GM10248 (cell line): ENCODE data around the gene SPPL2A.

Source experiments
- CTCF ChIA-PET: fragments of 300-600 bp; sonication (Branson Sonifier 250); formaldehyde crosslinking; extraction: SDS; loops from one replicate; lab custom pipeline; 2021; ENCODE audit warnings: antibody characterized with exemption; lab: Yijun Ruan, JAX
- POLR2A ChIA-PET: fragments of 350-650 bp; sonication (Branson Sonifier 250); formaldehyde crosslinking; extraction: SDS; loops from one replicate; lab custom pipeline; 2020; ENCODE audit warnings: antibody characterized with exemption; lab: Yijun Ruan, JAX
- DNase-seq: peaks from one replicate; pipeline ENCODE4 v3.0.0; 2012; ENCODE audit errors: extremely low spot score
- TF ChIP-seq, protein P1 (sequence below): IDR thresholded peaks from 2 replicates; pipeline ENCODE4 v1.5.1; 2012; ENCODE audit warnings: mild to moderate bottlenecking, low read depth; ENCODE audit errors: extremely low read depth, missing control alignments, control extremely low read depth

The SPPL2A gene

DNA sequence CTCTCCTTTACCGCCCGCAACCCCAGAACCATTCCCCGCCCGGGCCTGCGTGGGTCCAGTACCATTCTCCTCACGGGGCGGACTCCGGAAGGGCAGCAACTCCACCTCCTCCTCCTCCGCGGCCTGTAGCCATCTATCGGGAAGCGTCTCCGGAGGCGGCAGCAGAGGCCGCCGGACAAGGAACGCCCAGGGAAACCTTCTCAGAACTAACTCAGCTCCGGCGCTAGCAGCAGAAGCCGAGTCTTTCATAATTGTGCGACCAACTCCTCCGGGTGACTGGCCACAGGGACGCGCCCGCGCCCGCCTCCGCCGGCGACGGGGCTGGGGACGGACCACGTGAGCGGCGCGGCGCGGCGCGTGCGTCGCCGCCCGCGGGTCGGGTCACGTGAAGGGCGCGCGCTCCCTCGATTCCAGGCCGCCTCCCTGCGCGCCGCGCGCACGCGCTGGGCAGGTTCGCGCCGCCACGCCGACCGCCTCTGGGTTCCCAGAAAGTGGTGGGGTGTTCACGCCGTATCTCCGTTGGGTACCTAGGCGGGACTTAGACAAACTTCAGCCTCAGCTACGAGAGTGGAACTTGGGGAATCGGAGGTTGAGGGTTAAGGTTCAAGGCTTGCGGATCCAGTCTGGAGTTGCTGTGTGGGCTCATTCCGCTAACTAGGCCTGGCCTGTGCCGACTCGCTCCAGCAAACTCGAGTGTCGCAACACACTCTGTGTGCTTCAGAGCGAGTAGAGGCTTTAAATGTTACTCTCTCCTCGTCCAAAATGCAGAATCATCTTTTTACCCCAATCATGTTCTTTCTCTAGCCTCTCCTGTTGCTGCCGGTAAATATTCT lies 78.8 kb downstream of the SPPL2A start, which contains the start of gene TRPM7:
TSS of gene TRPM7 (minus strand) at position 329 of the 833 bp plus-strand sequence. CDS start at position 65, 264 bp downstream.
- POLR2A ChIA-PET, result interaction anchor here (1.1 kb wide), 1 partner anchor 331 kb away, joined by 3 read pairs; the partner anchor contains the start of gene GABPB1
- CTCF ChIA-PET, result interaction anchor here (3.3 kb wide), 1 partner anchor 12 kb away, joined by 16 read pairs; no protein-coding TSS in a partner anchor
- peak; percentile 92 for DNase-seq
- TF ChIP-seq, protein P1, sequence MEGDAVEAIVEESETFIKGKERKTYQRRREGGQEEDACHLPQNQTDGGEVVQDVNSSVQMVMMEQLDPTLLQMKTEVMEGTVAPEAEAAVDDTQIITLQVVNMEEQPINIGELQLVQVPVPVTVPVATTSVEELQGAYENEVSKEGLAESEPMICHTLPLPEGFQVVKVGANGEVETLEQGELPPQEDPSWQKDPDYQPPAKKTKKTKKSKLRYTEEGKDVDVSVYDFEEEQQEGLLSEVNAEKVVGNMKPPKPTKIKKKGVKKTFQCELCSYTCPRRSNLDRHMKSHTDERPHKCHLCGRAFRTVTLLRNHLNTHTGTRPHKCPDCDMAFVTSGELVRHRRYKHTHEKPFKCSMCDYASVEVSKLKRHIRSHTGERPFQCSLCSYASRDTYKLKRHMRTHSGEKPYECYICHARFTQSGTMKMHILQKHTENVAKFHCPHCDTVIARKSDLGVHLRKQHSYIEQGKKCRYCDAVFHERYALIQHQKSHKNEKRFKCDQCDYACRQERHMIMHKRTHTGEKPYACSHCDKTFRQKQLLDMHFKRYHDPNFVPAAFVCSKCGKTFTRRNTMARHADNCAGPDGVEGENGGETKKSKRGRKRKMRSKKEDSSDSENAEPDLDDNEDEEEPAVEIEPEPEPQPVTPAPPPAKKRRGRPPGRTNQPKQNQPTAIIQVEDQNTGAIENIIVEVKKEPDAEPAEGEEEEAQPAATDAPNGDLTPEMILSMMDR, result no peak

DNA sequence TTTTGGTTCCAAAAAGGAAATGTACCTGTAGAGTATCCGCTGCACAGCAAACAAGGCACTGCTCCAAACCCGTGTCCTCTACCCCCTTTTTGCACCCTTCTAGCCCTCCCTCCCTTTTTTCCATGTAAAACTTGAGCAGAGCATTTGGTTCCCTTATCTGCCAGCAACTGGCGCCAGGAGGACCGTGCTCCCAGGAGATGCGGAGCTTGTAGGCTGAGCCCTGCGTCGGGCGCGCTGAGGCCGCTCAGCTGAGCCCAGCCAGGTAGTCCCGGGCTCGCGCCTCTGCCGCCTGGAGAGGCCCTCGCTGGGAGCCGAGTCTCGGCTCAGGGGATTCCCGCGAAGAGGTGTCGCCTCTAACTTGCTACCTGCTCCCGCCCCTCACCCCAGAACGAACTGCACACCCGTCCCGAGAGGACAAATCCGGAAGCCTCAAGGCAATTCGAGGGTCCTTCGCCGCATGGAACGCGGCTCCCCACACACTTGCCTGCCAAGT lies 79.5 kb downstream of the SPPL2A start:
- CTCF ChIA-PET, result interaction anchor here (1.1 to 3.3 kb wide), 2 partner anchors 12 to 190 kb away, joined by 3 to 16 read pairs; no protein-coding TSS in a partner anchor
- POLR2A ChIA-PET, result interaction anchor here (1.1 kb wide), 1 partner anchor 331 kb away, joined by 3 read pairs; the partner anchor contains the start of gene GABPB1
- TF ChIP-seq, protein P1, result no peak
- peak; percentile 79 for DNase-seq

DNA sequence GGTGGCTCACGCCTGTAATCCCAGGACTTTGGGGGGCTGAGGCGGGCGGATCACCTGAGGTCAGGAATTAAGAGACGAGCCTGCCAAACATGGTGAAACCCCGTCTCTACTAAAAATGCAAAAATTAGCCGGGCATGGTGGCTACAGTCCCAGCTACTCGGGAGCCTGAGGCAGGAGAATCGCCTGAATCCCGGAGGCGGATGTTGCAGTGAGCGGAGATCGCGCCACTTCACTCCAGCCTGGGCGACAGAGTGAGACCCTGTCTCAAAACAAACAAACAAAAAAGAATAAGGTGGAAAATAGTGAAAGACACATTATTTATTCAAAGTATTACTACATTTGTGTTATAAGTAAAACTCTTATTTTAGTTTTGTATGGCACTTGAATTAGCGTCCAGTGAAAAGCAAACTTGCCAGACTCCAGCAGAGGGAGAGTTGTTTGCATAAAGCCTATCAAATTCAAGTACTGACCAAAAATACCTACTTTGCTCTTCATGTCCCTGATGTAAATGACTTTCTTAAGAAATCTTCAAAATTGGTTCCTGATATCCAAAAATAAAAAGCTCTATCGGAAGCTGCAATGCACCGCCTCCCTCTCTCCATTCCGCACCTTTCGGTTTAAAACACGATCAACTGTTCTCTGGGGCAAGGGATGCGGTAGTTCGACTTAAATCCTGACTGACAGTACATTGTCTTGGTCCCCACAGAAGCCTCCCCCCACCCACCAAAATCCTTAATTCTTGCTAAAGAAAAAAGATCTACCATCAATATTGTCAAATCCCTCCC lies 80.1 kb downstream of the SPPL2A start:
- no peak for DNase-seq
- POLR2A ChIA-PET, result interaction anchor here (1.1 kb wide), 1 partner anchor 330 kb away, joined by 3 read pairs; the partner anchor contains the start of gene GABPB1
- TF ChIP-seq, protein P1, result no peak
- CTCF ChIA-PET, result interaction anchor here (1.1 to 3.3 kb wide), 2 partner anchors 11 to 191 kb away, joined by 3 to 16 read pairs; no protein-coding TSS in a partner anchor

DNA sequence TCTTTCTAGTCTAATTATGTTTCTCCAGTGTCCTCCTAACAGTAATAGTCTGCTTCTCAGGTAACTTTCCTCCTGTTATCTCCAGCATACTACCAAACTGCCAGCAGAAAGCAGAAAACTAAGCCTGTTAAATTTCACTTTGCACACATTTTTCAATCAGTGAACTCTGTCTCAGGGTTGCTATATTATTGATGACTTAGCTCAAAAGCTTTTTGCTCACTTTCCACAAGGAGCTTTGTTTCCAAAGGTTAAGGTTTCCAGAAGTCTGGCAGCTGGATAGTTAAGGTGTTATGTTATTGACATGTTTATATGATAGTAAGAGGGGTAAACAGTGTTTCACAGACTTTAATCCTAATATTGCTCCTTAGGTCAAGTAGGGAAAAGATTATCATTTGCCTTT lies 84.0 kb downstream of the SPPL2A start:
- DNase-seq, result no peak
- CTCF ChIA-PET, result interaction anchor here (1.3 kb wide), 1 partner anchor 8 kb away, joined by 4 read pairs; no protein-coding TSS in a partner anchor
- TF ChIP-seq, protein P1, result no peak
- POLR2A ChIA-PET, result no interaction called here

DNA sequence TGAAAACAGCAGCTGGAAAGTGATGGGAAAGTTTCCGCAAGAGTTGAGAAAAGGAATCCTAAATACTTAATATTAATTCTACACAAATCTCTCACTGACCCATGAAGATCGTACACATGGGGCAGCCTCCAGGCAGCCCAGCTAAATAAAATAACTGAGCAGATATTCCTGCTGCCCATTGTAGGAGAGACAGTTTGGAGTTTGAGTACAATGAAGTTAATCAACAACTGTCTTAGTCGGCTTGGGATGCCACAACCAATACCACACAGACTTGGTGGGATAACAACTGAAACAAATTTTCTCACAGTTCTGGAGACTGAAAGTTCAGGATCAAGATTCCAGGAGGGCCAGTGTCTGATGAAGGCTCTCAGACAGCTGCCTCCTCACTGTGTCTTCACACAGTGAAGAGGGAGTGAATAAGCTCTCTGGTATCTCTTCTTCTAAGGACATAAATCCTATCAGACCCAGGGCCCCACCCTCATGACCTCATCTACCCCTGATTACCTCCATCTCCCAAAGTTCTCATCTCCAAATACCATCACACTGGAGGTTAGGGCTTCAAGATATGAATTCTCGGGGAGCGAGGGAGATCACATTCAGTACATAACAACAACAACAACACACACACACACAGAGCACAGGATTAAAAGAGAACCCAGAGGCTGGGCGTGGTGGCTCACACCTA lies 88.6 kb downstream of the SPPL2A start:
- no peak for DNase-seq
- POLR2A ChIA-PET, result no interaction called here

More for the DNA sequence above, 88.6 kb downstream of the SPPL2A start:
- TF ChIP-seq, protein P1, result no peak
- CTCF ChIA-PET, result interaction anchor here (1.0 to 3.2 kb wide), 4 partner anchors 9 to 232 kb away, joined by 3 to 14 read pairs (median 6); partner anchors contain the start of gene AP4E1
